M059J (cell line): ENCODE results near the gene SMARCD3. TPM values are rescaled to one million over a fixed set of nuclear protein-coding genes. Genes with fewer than 3 reads are reported as not detected.

ENCODE experiments used
- total RNA-seq: library from RNA; depleted of rRNA; stranded (reverse); fragments of >200 nt; shearing (Covaris generic); gene quantifications from 2 replicates; pipeline ENCODE4 v1.2.3, GENCODE V29; 2014; rRNA removed

SMARCD3 gene
- total RNA-seq, 1 experiment from 2014 or later: 4.3 TPM

Other genes with a start within 250 kb of the SMARCD3 start
- not detected in 2 replicates for gene ATG9B, start 224.2 kb downstream of the SMARCD3 start, total RNA-seq
- 24.2 and 29.0 TPM in 2 replicates for gene ABCB8, start 220.2 kb downstream of the SMARCD3 start, total RNA-seq
- 0.20 and 0.22 TPM in 2 replicates for gene ASIC3, start 200.2 kb downstream of the SMARCD3 start, total RNA-seq
- gene CDK5, start 190.8 kb downstream of the SMARCD3 start, total RNA-seq: 36.6 and 54.2 TPM in 2 replicates
- 101 and 105 TPM in 2 replicates for gene SLC4A2, start 189.1 kb downstream of the SMARCD3 start, total RNA-seq
- 73.7 and 97.9 TPM in 2 replicates for gene FASTK, start 167.9 kb downstream of the SMARCD3 start, total RNA-seq
- 73.4 and 80.3 TPM in 2 replicates for gene TMUB1, start 165.2 kb downstream of the SMARCD3 start, total RNA-seq
- gene AGAP3, start 162.2 kb downstream of the SMARCD3 start, total RNA-seq: 35.1 and 36.7 TPM in 2 replicates
- not detected in 2 replicates for gene GBX1, start 81.0 kb downstream of the SMARCD3 start, total RNA-seq
- gene ASB10, start 61.4 kb downstream of the SMARCD3 start, total RNA-seq: not detected in 2 replicates
- not detected in 2 replicates for gene H2BK1, start 38.2 kb downstream of the SMARCD3 start, total RNA-seq
- 65.0 and 74.0 TPM in 2 replicates for gene ABCF2, start 21.5 kb downstream of the SMARCD3 start, total RNA-seq
- 47.2 and 90.1 TPM in 2 replicates for gene CHPF2, start 16.2 kb downstream of the SMARCD3 start, total RNA-seq
- 72.3 and 74.4 TPM in 2 replicates for gene NUB1, start 93.1 kb upstream of the SMARCD3 start, total RNA-seq
- gene WDR86, start 161.3 kb upstream of the SMARCD3 start, total RNA-seq: 0.05 TPM in 1 of 2 replicates, not detected in the other
- not detected in 2 replicates for gene CRYGN, start 191.4 kb upstream of the SMARCD3 start, total RNA-seq